GM10248 (cell line): ENCODE measurements around the gene DVL2.

Source experiments
- CTCF ChIA-PET: fragments of 300-600 bp; sonication (Branson Sonifier 250); formaldehyde crosslinking; extraction: SDS; loops from one replicate; lab custom pipeline; 2021; ENCODE audit warnings: antibody characterized with exemption; lab: Yijun Ruan, JAX
- POLR2A ChIA-PET: fragments of 350-650 bp; sonication (Branson Sonifier 250); formaldehyde crosslinking; extraction: SDS; loops from one replicate; lab custom pipeline; 2020; ENCODE audit warnings: antibody characterized with exemption; lab: Yijun Ruan, JAX
- DNase-seq: peaks from one replicate; pipeline ENCODE4 v3.0.0; 2012; ENCODE audit errors: extremely low spot score
- CTCF ChIP-seq: IDR thresholded peaks from 2 replicates; pipeline ENCODE4 v1.5.1; 2012; ENCODE audit warnings: mild to moderate bottlenecking, low read depth; ENCODE audit errors: extremely low read depth, missing control alignments, control extremely low read depth

The DVL2 gene

GRCh38 chr17:7217113-7217987 is 17.0 kb downstream of the DVL2 start:
- no peak for TF ChIP-seq CTCF
- CTCF ChIA-PET: interaction anchor here (1.2 kb wide), 1 partner anchor 79 kb away, joined by 6 read pairs; no protein-coding TSS in a partner anchor
- no peak for DNase-seq
- POLR2A ChIA-PET: no interaction called here

- ChIA-PET POLR2A (no interaction called here), CTCF (no interaction called here)
Observed at GRCh38 chr17:7216242-7217112, 17.8 kb downstream of the DVL2 start.

GRCh38 chr17:7215652-7216180 is 18.6 kb downstream of the DVL2 start:
- ChIA-PET CTCF (no interaction called here), POLR2A (interaction anchor here (0.6 kb wide), 1 partner anchor 1224 kb away, joined by 5 read pairs; no protein-coding TSS in a partner anchor)
- no peak for TF ChIP-seq CTCF
- DNase-seq: no peak

More at GRCh38 chr17:7216242-7217112, 17.8 kb downstream of the DVL2 start:
- no peak for TF ChIP-seq CTCF
- no peak for DNase-seq

GRCh38 chr17:7215136-7215638 is 19.1 kb downstream of the DVL2 start:
- TF ChIP-seq CTCF: no peak
- CTCF ChIA-PET: interaction anchor here (1.0 kb wide), 1 partner anchor 82 kb away, joined by 3 read pairs; no protein-coding TSS in a partner anchor
- POLR2A ChIA-PET: interaction anchor here (0.6 to 1.6 kb wide), 3 partner anchors 169 to 1224 kb away, joined by 3 to 5 read pairs (median 3); no protein-coding TSS in a partner anchor
- DNase-seq: no peak

GRCh38 chr17:7214300-7215135 is 19.8 kb downstream of the DVL2 start:
- CTCF ChIA-PET: interaction anchor here (0.8 to 1.5 kb wide), 4 partner anchors 37 to 179 kb away, joined by 3 read pairs; partner anchors contain the start of gene SLC16A13
- peak; percentile 32 for TF ChIP-seq CTCF
- POLR2A ChIA-PET: interaction anchor here (0.6 to 1.6 kb wide), 3 partner anchors 28 to 207 kb away, joined by 3 read pairs; no protein-coding TSS in a partner anchor
- peak; percentile 97 for DNase-seq
